Fibroblast of lung (primary cell): ENCODE measurements around the gene TUBGCP5. TPM values are rescaled to one million over a fixed set of nuclear protein-coding genes. Genes with fewer than 3 reads are reported as not detected.

Source experiments
- DNase-seq, 2 donors: peaks; one replicate each; pipeline versions ENCODE4 v3.0.0 to v3.0.0-alpha.2; 2010; ENCODE audit warnings: low read depth in 2 of 2
- H2AFZ ChIP-seq: 2 replicates; pipeline ENCODE4 v1.5.1; 2012; ENCODE audit warnings: low read length, control low read depth, inconsistent platforms
- H3K27ac ChIP-seq: 2 replicates; pipeline ENCODE4 v1.5.1; 2011; ENCODE audit warnings: low read length, control low read depth; ENCODE audit not compliant: insufficient read depth
- H3K27me3 ChIP-seq: 2 replicates; pipeline ENCODE4 v1.5.1; 2011; ENCODE audit warnings: mild to moderate bottlenecking, low read length; ENCODE audit not compliant: control insufficient read depth, insufficient read depth
- H3K36me3 ChIP-seq: 2 replicates; pipeline ENCODE4 v1.5.1; 2011; ENCODE audit warnings: low read length; ENCODE audit not compliant: control insufficient read depth, insufficient read depth
- H3K4me1 ChIP-seq: 2 replicates; pipeline ENCODE4 v1.5.1; 2011; ENCODE audit warnings: low read length; ENCODE audit not compliant: control insufficient read depth, insufficient read depth; ENCODE audit errors: extremely low read depth
- H3K4me2 ChIP-seq: 2 replicates; pipeline ENCODE4 v1.5.1; 2011; ENCODE audit warnings: low read length, control low read depth; ENCODE audit not compliant: insufficient read depth; ENCODE audit errors: extremely low read depth
- H3K4me3 ChIP-seq, 4 experiments: fragments of 200-600 bp in 1 of 4; sonication (generic) in 1 of 4; replicated peaks in 1 of 4; 2 replicates each; pipeline ENCODE4 v1.5.1; 2011 to 2016; ENCODE audit warnings: low read length in 4 of 4, low read depth in 3 of 4, mild to moderate bottlenecking in 3 of 4, control low read depth in 2 of 4, inconsistent platforms in 1 of 4, mixed read lengths in 1 of 4; ENCODE audit not compliant: insufficient read depth in 1 of 4; ENCODE audit errors: control extremely low read depth in 1 of 4
- H3K79me2 ChIP-seq: 2 replicates; pipeline ENCODE4 v1.5.1; 2012; ENCODE audit warnings: mild to moderate bottlenecking, low read length, inconsistent platforms; ENCODE audit not compliant: control insufficient read depth, insufficient read depth
- H3K9ac ChIP-seq: 2 replicates; pipeline ENCODE4 v1.5.1; 2011; ENCODE audit warnings: mild to moderate bottlenecking, low read length, control low read depth; ENCODE audit not compliant: insufficient read depth
- H3K9me3 ChIP-seq: 2 replicates; pipeline ENCODE4 v1.5.1; 2012; ENCODE audit warnings: low read depth, low read length; ENCODE audit not compliant: control insufficient read depth, insufficient read depth
- H4K20me1 ChIP-seq: 2 replicates; pipeline ENCODE4 v1.5.1; 2011; ENCODE audit warnings: low read length; ENCODE audit not compliant: control insufficient read depth, insufficient read depth; ENCODE audit errors: extremely low read depth
- CTCF ChIP-seq, 2 donors: IDR thresholded peaks in 1 of 2; conservative IDR thresholded peaks in 1 of 2; 1 replicate in 1 of 2; 2 replicates in 1 of 2; pipeline ENCODE4 v1.5.1; 2011 to 2012; ENCODE audit warnings: low read length in 2 of 2, control low read depth in 1 of 2, inconsistent platforms in 1 of 2, low read depth in 1 of 2, mild to moderate bottlenecking in 1 of 2
- EZH2 ChIP-seq: IDR thresholded peaks from 2 replicates; pipeline ENCODE4 v1.5.1; 2012; ENCODE audit warnings: low read length, control low read depth, mild to moderate bottlenecking; ENCODE audit errors: missing control alignments
- polyA plus RNA-seq, 2 donors: library from polyadenylated mRNA; depleted of rRNA in 1 of 2; stranded (reverse) in 1 of 2; unstranded in 1 of 2; fragments of >200 nt; gene quantifications; 2 replicates each; pipeline ENCODE4 v1.2.1, GENCODE V29; 2011 to 2012; ENCODE audit warnings: missing spikeins in 1 of 2
- total RNA-seq: library from RNA; depleted of rRNA; stranded (reverse); fragments of >200 nt; gene quantifications from 2 replicates; pipeline ENCODE4 v1.2.1, GENCODE V29; 2014

Gene TUBGCP5
- total and polyA plus RNA-seq, 2 donors (not counting 1 experiment from before 2014, with no cell fraction given): 17.0 to 22.0 TPM

GRCh38 chr15:22968366-22968765, 71.0 kb downstream of the TUBGCP5 start:
- no peaks in the 10 kb centered on the region for H3K27me3 ChIP-seq
- DNase-seq: peak; percentile 84 to 96
- H3K36me3 ChIP-seq: no peaks in the 10 kb centered on the region
- H3K79me2 ChIP-seq: peaks cover 78% of the 10 kb centered on the region
- no peaks in the 10 kb centered on the region for H3K9me3 ChIP-seq
- peak overlapping the region; percentile 41 for H3K4me2 ChIP-seq
- H3K4me3 ChIP-seq: no peak overlapping the region
- no peaks in the 10 kb centered on the region for H4K20me1 ChIP-seq
- H3K27ac ChIP-seq: peak overlapping the region; percentile 55
- H2AFZ ChIP-seq: no peak overlapping the region
- peaks cover 10% of the 10 kb centered on the region for H3K4me1 ChIP-seq
- H3K9ac ChIP-seq: no peak overlapping the region
- no peak for TF ChIP-seq EZH2
- TF ChIP-seq CTCF (conservative IDR thresholded peaks at IDR 0.05 in 1 of 2, IDR thresholded peaks at IDR 0.05 in 1 of 2; ENCODE audit: low read depth in 1 of 2, low read length in 2 of 2): no peak

- H4K20me1 ChIP-seq: no peaks in the 10 kb centered on the region
- H3K4me1 ChIP-seq: peaks cover 15% of the 10 kb centered on the region
- H3K27ac ChIP-seq: peak overlapping the region; percentile 31
- no peaks in the 10 kb centered on the region for H3K27me3 ChIP-seq
- TF ChIP-seq CTCF (conservative IDR thresholded peaks at IDR 0.05 in 1 of 2, IDR thresholded peaks at IDR 0.05 in 1 of 2; ENCODE audit: low read depth in 1 of 2, low read length in 2 of 2): no peak
- no peak for TF ChIP-seq EZH2
- H3K9ac ChIP-seq: no peak overlapping the region
- no peak overlapping the region for H3K4me2 ChIP-seq
- no peak overlapping the region for H3K4me3 ChIP-seq
- H3K9me3 ChIP-seq: no peaks in the 10 kb centered on the region
- no peak for DNase-seq
- H2AFZ ChIP-seq: no peak overlapping the region
- peaks cover 81% of the 10 kb centered on the region for H3K79me2 ChIP-seq
- no peaks in the 10 kb centered on the region for H3K36me3 ChIP-seq
Observed at GRCh38 chr15:22967084-22967770, 72.1 kb downstream of the TUBGCP5 start.

GRCh38 chr15:22966321-22967083, 72.9 kb downstream of the TUBGCP5 start:
- Histone ChIP-seq H3K4me1 (peaks cover 19% of the 10 kb centered on the region), H2AFZ (no peak overlapping the region), H3K9me3 (no peaks in the 10 kb centered on the region), H3K27ac (no peak overlapping the region), H3K4me3 (no peak overlapping the region), H3K27me3 (no peaks in the 10 kb centered on the region), H3K9ac (no peak overlapping the region), H3K36me3 (no peaks in the 10 kb centered on the region), H3K4me2 (no peak overlapping the region), H3K79me2 (peaks cover 79% of the 10 kb centered on the region), H4K20me1 (no peaks in the 10 kb centered on the region)
- TF ChIP-seq CTCF (conservative IDR thresholded peaks at IDR 0.05 in 1 of 2, IDR thresholded peaks at IDR 0.05 in 1 of 2; ENCODE audit: low read depth in 1 of 2, low read length in 2 of 2) (no peak), EZH2 (no peak)
- no peak for DNase-seq
